ENCODE data around the gene C18orf54.

The C18orf54 gene

DNA sequence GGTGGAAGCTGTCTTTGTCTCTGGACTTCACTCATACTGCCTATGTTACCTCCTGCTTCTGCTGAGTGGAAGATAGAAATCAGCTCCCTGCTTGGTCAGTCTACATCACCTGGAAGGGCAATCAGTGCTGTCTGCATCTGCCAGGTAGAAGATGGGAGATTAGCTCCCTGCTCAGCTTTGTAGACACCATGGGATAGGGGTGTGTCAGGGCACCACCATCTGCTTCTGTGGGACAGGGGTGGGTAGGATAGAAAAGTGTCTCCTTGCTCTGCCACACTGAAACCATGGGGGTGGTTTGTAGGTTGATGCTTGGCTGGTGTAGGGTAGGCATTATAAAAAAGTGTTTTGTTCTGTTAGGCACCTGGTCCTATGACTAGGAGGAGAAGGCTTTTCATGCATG lies 34.1 kb upstream of the C18orf54 start:
- Histone ChIP-seq H3F3A (ENCODE audit: insufficient read depth, low read length) (no peaks in the 10 kb centered on the region), H3K79me2 (ENCODE audit: insufficient read depth, low read length) (no peaks in the 10 kb centered on the region), H3K9me2 (ENCODE audit: low read depth, low read length) (no peaks in the 10 kb centered on the region), H3K4me3 (ENCODE audit: low read depth, low read length, poor library complexity, severe bottlenecking) (no peak overlapping the region), H3K27me3 (ENCODE audit: insufficient read depth, low read length) (no peaks in the 10 kb centered on the region), H2AFZ (ENCODE audit: low read length) (no peak overlapping the region), H3K27ac (ENCODE audit: low read depth, low read length, poor library complexity, severe bottlenecking) (no peak overlapping the region), H3K36me3 (ENCODE audit: insufficient read depth, low read length) (no peaks in the 10 kb centered on the region), H4K20me1 (ENCODE audit: insufficient read depth, low read length) (no peaks in the 10 kb centered on the region), H3K9me3 (ENCODE audit: low read length) (no peaks in the 10 kb centered on the region), H3K4me2 (ENCODE audit: low read length) (no peak overlapping the region), H3K9ac (ENCODE audit: low read length) (no peak overlapping the region), H3K4me1 (ENCODE audit: insufficient read depth, low read length, severe bottlenecking) (no peaks in the 10 kb centered on the region)
- TF ChIP-seq, protein P1, sequence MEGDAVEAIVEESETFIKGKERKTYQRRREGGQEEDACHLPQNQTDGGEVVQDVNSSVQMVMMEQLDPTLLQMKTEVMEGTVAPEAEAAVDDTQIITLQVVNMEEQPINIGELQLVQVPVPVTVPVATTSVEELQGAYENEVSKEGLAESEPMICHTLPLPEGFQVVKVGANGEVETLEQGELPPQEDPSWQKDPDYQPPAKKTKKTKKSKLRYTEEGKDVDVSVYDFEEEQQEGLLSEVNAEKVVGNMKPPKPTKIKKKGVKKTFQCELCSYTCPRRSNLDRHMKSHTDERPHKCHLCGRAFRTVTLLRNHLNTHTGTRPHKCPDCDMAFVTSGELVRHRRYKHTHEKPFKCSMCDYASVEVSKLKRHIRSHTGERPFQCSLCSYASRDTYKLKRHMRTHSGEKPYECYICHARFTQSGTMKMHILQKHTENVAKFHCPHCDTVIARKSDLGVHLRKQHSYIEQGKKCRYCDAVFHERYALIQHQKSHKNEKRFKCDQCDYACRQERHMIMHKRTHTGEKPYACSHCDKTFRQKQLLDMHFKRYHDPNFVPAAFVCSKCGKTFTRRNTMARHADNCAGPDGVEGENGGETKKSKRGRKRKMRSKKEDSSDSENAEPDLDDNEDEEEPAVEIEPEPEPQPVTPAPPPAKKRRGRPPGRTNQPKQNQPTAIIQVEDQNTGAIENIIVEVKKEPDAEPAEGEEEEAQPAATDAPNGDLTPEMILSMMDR (IDR thresholded peaks at IDR 0.05; ENCODE audit: low read length) = no peak
- TF ChIP-seq EZH2 (IDR thresholded peaks at IDR 0.05; ENCODE audit: borderline replicate concordance, low read length) = no peak

DNA sequence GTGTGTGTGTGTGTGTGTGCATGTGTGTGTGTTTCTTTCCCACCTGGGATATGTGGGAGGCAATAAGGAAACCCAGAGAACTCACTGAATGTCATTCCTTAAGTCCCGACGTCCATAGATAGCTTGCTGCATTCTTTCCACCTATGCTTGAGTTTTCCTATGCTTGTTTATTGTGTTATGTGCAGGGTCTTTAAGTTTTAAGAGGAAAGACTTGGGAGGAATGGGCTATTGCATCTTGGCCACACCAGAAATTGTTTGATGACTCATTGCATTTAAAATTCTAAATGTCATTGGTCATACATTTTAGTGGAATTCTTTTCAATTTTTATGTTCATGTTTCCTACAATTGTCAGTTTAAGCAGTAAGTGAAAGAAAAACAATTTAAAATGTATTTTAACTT lies 33.7 kb upstream of the C18orf54 start:
- Histone ChIP-seq H3K4me2 (ENCODE audit: low read length) (no peak overlapping the region), H3K4me1 (ENCODE audit: insufficient read depth, low read length, severe bottlenecking) (no peaks in the 10 kb centered on the region), H3K27ac (ENCODE audit: low read depth, low read length, poor library complexity, severe bottlenecking) (no peak overlapping the region), H3K79me2 (ENCODE audit: insufficient read depth, low read length) (no peaks in the 10 kb centered on the region), H3K9me3 (ENCODE audit: low read length) (no peaks in the 10 kb centered on the region), H3K9me2 (ENCODE audit: low read depth, low read length) (no peaks in the 10 kb centered on the region), H3K4me3 (ENCODE audit: low read depth, low read length, poor library complexity, severe bottlenecking) (no peak overlapping the region), H4K20me1 (ENCODE audit: insufficient read depth, low read length) (no peaks in the 10 kb centered on the region), H3K36me3 (ENCODE audit: insufficient read depth, low read length) (no peaks in the 10 kb centered on the region), H3K9ac (ENCODE audit: low read length) (no peak overlapping the region), H3F3A (ENCODE audit: insufficient read depth, low read length) (no peaks in the 10 kb centered on the region), H2AFZ (ENCODE audit: low read length) (no peak overlapping the region), H3K27me3 (ENCODE audit: insufficient read depth, low read length) (no peaks in the 10 kb centered on the region)
- TF ChIP-seq, protein P1 (IDR thresholded peaks at IDR 0.05; ENCODE audit: low read length) = no peak
- TF ChIP-seq EZH2 (IDR thresholded peaks at IDR 0.05; ENCODE audit: borderline replicate concordance, low read length) = no peak

DNA sequence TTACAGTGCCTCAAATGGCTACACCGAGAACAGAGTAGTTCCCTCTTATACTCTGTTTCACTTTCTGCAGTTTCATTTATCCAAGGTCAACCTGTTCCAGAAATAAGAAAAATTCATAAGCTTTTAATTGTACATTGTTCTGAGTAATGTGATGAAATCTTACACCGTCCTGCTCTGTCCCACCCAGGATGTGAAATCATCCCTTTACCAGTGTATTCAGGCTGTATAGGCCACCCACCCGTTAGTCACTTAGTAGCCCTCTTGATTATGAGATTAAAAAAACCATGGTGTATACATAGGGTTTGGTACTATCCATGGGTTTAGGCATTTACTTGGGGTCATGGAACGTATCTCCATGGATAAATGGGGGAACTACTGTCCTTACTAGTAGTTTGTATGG lies 29.9 kb upstream of the C18orf54 start:
- TF ChIP-seq, protein P1 (IDR thresholded peaks at IDR 0.05; ENCODE audit: low read length) = no peak
- no peak for TF ChIP-seq EZH2 (IDR thresholded peaks at IDR 0.05; ENCODE audit: borderline replicate concordance, low read length)
- Histone ChIP-seq H3K4me3 (ENCODE audit: low read depth, low read length, poor library complexity, severe bottlenecking) (no peak overlapping the region), H3K9me3 (ENCODE audit: low read length) (no peaks in the 10 kb centered on the region), H3K79me2 (ENCODE audit: insufficient read depth, low read length) (no peaks in the 10 kb centered on the region), H4K20me1 (ENCODE audit: insufficient read depth, low read length) (no peaks in the 10 kb centered on the region), H3K36me3 (ENCODE audit: insufficient read depth, low read length) (no peaks in the 10 kb centered on the region), H3K4me1 (ENCODE audit: insufficient read depth, low read length, severe bottlenecking) (no peaks in the 10 kb centered on the region), H3K4me2 (ENCODE audit: low read length) (no peak overlapping the region), H3K27me3 (ENCODE audit: insufficient read depth, low read length) (no peaks in the 10 kb centered on the region), H3F3A (ENCODE audit: insufficient read depth, low read length) (no peaks in the 10 kb centered on the region), H3K9ac (ENCODE audit: low read length) (no peak overlapping the region), H2AFZ (ENCODE audit: low read length) (no peak overlapping the region), H3K27ac (ENCODE audit: low read depth, low read length, poor library complexity, severe bottlenecking) (no peak overlapping the region), H3K9me2 (ENCODE audit: low read depth, low read length) (no peaks in the 10 kb centered on the region)

Data from OCI-LY1 (cell line).